ENCODE results near the gene SNAI3. TPM values are rescaled to one million over a fixed set of nuclear protein-coding genes. Genes with fewer than 3 reads are reported as not detected.
A peak's percentile ranks its signal among the peaks of the same experiment; 100 is the strongest.

SNAI3 gene
- total and polyA plus RNA-seq, 10 donors, result 4.8 to 7.8 (median 6.4) TPM

- TF ChIP-seq POLR2AphosphoS5 (IDR thresholded peaks at IDR 0.05) (no peak), CTCF (IDR thresholded peaks at IDR 0.05 in 8 of 11, conservative IDR thresholded peaks at IDR 0.05 in 3 of 11) (no peak), POLR2A (IDR thresholded peaks at IDR 0.05) (no peak)
- H3K9me3 ChIP-seq, result no peaks in the 10 kb centered on the region
- peaks cover 0 to 76% (median 35%) of the 10 kb centered on the region in 6 donors for H3K36me3 ChIP-seq
- intact Hi-C loops (cut with DNase I; ENCODE audit: low total_unique reads), result loop anchor here (10.0 kb wide), 1 partner anchor 53 kb away; the partner anchor contains the start of genes CTU2 and RNF166
- peak; percentile 89 for DNase-seq
- WGBS, 5 donors, result 65 to 80% (median 76%) methylated on average over 21 to 29 of the region's 29 CpGs
- H3K4me1 ChIP-seq, result peaks cover 30 to 62% (median 50%) of the 10 kb centered on the region in 6 donors
- H3K27me3 ChIP-seq (replicated peaks in 1 of 7), result no peaks in the 10 kb centered on the region
- peak overlapping the region; percentile 85 to 99 (median 96) for H3K27ac ChIP-seq
- H3K4me3 ChIP-seq, result peak overlapping the region in 5 of 8 donors; percentile 82 to 97 (median 90)
Observed at GRCh38 chr16:88651989-88652761, 34.1 kb downstream of the SNAI3 start.

- H3K4me3 ChIP-seq, result peak overlapping the region; percentile 82 to 97 (median 89)
- no peaks in the 10 kb centered on the region for H3K9me3 ChIP-seq
- no peaks in the 10 kb centered on the region for H3K27me3 ChIP-seq (replicated peaks in 1 of 7)
- 16 to 26% (median 18%) methylated on average over 21 to 24 of the region's 24 CpGs for WGBS, 5 donors
- H3K36me3 ChIP-seq, result peaks cover 0 to 76% (median 33%) of the 10 kb centered on the region in 6 donors
- H3K27ac ChIP-seq, result peak overlapping the region; percentile 85 to 99 (median 96)
- TF ChIP-seq POLR2A (IDR thresholded peaks at IDR 0.05) (no peak), CTCF (IDR thresholded peaks at IDR 0.05 in 8 of 11, conservative IDR thresholded peaks at IDR 0.05 in 3 of 11) (peak in 2 of 11 experiments; percentile 1 to 22), POLR2AphosphoS5 (IDR thresholded peaks at IDR 0.05) (peak; percentile 91 to 95 (median 93))
- peaks cover 30 to 70% (median 57%) of the 10 kb centered on the region in 6 donors for H3K4me1 ChIP-seq
- intact Hi-C loops (cut with DNase I; ENCODE audit: low total_unique reads), result loop anchor here (10.0 kb wide), 1 partner anchor 53 kb away; the partner anchor contains the start of genes CTU2 and RNF166
- DNase-seq, result peak; percentile 98
Observed at GRCh38 chr16:88651276-88651988, 34.9 kb downstream of the SNAI3 start.

- TF ChIP-seq POLR2A (IDR thresholded peaks at IDR 0.05) (peak; percentile 29 to 55 (median 37)), POLR2AphosphoS5 (IDR thresholded peaks at IDR 0.05) (peak; percentile 74 to 92 (median 91)), CTCF (IDR thresholded peaks at IDR 0.05 in 8 of 11, conservative IDR thresholded peaks at IDR 0.05 in 3 of 11) (peak in 1 of 11 experiments; percentile 13)
- DNase-seq, result peak; percentile 98
- Histone ChIP-seq H3K27ac (peak within 1 kb of the TSS; percentile 85 to 99 (median 96)), H3K4me1 (peaks cover 30 to 76% (median 61%) of the 10 kb centered on the region in 6 donors), H3K4me3 (peak within 1 kb of the TSS; percentile 82 to 97 (median 89)), H3K9me3 (no peaks in the 10 kb centered on the region), H3K27me3 (replicated peaks in 1 of 7) (no peaks in the 10 kb centered on the region), H3K36me3 (peaks cover 0 to 76% (median 35%) of the 10 kb centered on the region in 6 donors)
- 0 to 1% (median 0%) methylated on average over 12 to 41 of the region's 41 CpGs for WGBS, 5 donors
- intact Hi-C loops (cut with DNase I; ENCODE audit: low total_unique reads), result loop anchor here (10.0 kb wide), 1 partner anchor 54 kb away; the partner anchor contains the start of genes CTU2 and RNF166
Observed at GRCh38 chr16:88650749-88651275, 35.5 kb downstream of the SNAI3 start, which contains the start of gene CYBA. Gene CYBA, minus strand, starts transcription at chr16:88651053. Its CDS starts 40 bp downstream, at chr16:88651013.

Data from spleen (tissue), 11 donors.